Mesothelial cell of epicardium (in vitro differentiated cells): ENCODE results near the gene DMRT1. TPM values are rescaled to one million over a fixed set of nuclear protein-coding genes. Genes with fewer than 3 reads are reported as not detected.

Experiments used
- DNase-seq, 2 experiments: peaks; one replicate each; pipeline ENCODE4 v3.0.0; 2021; ENCODE audit warnings: low spot score in 2 of 2; ENCODE audit not compliant: unreplicated experiment in 2 of 2
- H3K27ac Mint-ChIP-seq: 2 replicates; pipeline ENCODE4 v1.8.0; 2021; ENCODE audit warnings: mixed read lengths
- H3K27me3 Mint-ChIP-seq: 2 replicates; pipeline ENCODE4 v1.8.0; 2021; ENCODE audit warnings: low read depth, mixed read lengths
- H3K36me3 Mint-ChIP-seq: 2 replicates; pipeline ENCODE4 v1.8.0; 2021; ENCODE audit warnings: mixed read lengths
- H3K4me1 Mint-ChIP-seq: 2 replicates; pipeline ENCODE4 v1.8.0; 2021; ENCODE audit warnings: mixed read lengths
- H3K4me3 Mint-ChIP-seq: 2 replicates; pipeline ENCODE4 v1.8.0; 2021; ENCODE audit warnings: mild to moderate bottlenecking, moderate library complexity, mixed read lengths
- H3K9me3 Mint-ChIP-seq: 2 replicates; pipeline ENCODE4 v1.8.0; 2021; ENCODE audit warnings: mixed read lengths
- CTCF ChIP-seq: fragments of 200-600 bp; sonication (generic); IDR thresholded peaks from one replicate; pipeline ENCODE4 v1.5.0; 2021; ENCODE audit warnings: antibody characterized with exemption; ENCODE audit not compliant: unreplicated experiment
- total RNA-seq: library from RNA; stranded (reverse); gene quantifications from 3 replicates; pipeline ENCODE4 v1.2.1, GENCODE V29; 2021

DMRT1 gene
- total RNA-seq, 1 donor from 2014 or later: not detected

- no peak for TF ChIP-seq CTCF
- Mint-ChIP-seq H3K27me3 (peaks cover 85% of the 10 kb centered on the region), H3K4me3 (peak overlapping the region; percentile 32), H3K27ac (peak overlapping the region; percentile 80), H3K36me3 (no peaks in the 10 kb centered on the region), H3K9me3 (no peaks in the 10 kb centered on the region), H3K4me1 (peaks cover 73% of the 10 kb centered on the region)
- no peak for DNase-seq
Observed at GRCh38 chr9:967903-968641, 126.6 kb downstream of the DMRT1 start.

GRCh38 chr9:969310-970150, 128.0 kb downstream of the DMRT1 start:
- no peak for DNase-seq
- no peaks in the 10 kb centered on the region for H3K36me3 Mint-ChIP-seq
- peak overlapping the region; percentile 56 for H3K4me3 Mint-ChIP-seq
- H3K9me3 Mint-ChIP-seq: no peaks in the 10 kb centered on the region
- H3K4me1 Mint-ChIP-seq: peaks cover 59% of the 10 kb centered on the region
- peak overlapping the region; percentile 28 for H3K27ac Mint-ChIP-seq
- H3K27me3 Mint-ChIP-seq: peaks cover 94% of the 10 kb centered on the region
- no peak for TF ChIP-seq CTCF

- H3K27ac Mint-ChIP-seq: no peak overlapping the region
- H3K27me3 Mint-ChIP-seq: peaks cover 95% of the 10 kb centered on the region
- H3K4me1 Mint-ChIP-seq: peaks cover 51% of the 10 kb centered on the region
- H3K9me3 Mint-ChIP-seq: no peaks in the 10 kb centered on the region
- H3K36me3 Mint-ChIP-seq: no peaks in the 10 kb centered on the region
- TF ChIP-seq CTCF: no peak
- no peak for DNase-seq
- H3K4me3 Mint-ChIP-seq: peak overlapping the region; percentile 20
Observed at GRCh38 chr9:970151-970996, 128.9 kb downstream of the DMRT1 start.

GRCh38 chr9:971901-972500, 130.5 kb downstream of the DMRT1 start:
- Mint-ChIP-seq H3K9me3 (no peaks in the 10 kb centered on the region), H3K27ac (no peak overlapping the region), H3K27me3 (peaks cover 96% of the 10 kb centered on the region), H3K4me3 (peak overlapping the region; percentile 50), H3K36me3 (no peaks in the 10 kb centered on the region), H3K4me1 (peaks cover 44% of the 10 kb centered on the region)
- peak; percentile 48 to 65 for DNase-seq
- TF ChIP-seq CTCF: no peak
